HG02870 (cell line): ENCODE measurements around the gene ACSS1.

Source experiments
- ATAC-seq: cut with Tn5 transposase; IDR thresholded peaks from one replicate; pipeline ENCODE4 v1.9.1; 2021; ENCODE audit warnings: mild to moderate bottlenecking, moderate library complexity; ENCODE audit not compliant: unreplicated experiment

The ACSS1 gene

DNA sequence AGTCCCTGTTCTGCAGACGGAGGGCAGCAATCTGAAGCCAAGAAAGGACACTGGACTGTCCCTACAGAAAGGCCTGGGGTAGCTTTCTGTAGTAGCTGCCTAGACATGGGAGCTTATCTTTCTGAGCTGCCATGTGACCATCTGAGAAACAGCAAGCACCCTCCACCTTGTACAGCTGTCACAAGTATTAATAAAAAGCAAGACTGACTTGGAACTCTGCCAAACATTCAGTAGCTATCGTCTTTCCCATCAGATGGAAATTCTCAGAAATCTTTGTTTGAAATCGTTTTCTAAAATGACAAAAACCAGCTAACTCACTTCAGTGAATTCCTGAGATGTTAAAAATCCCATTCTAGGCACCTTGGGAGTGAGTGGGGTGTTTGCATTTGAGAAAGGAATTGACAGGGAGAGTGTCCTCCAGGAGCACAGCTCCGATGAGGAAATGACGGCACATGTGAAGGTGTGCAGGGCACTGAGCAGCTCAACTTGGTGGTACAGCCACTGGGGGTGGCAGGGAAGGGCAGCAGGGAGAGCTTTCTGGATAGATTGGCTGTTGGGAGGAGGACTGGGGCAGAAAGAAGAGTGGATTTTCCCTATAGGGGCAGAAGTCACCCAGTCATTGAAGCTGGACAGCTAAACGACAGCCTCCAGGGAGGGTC, 24.5 kb downstream of the ACSS1 start:
- no peak for ATAC-seq

DNA sequence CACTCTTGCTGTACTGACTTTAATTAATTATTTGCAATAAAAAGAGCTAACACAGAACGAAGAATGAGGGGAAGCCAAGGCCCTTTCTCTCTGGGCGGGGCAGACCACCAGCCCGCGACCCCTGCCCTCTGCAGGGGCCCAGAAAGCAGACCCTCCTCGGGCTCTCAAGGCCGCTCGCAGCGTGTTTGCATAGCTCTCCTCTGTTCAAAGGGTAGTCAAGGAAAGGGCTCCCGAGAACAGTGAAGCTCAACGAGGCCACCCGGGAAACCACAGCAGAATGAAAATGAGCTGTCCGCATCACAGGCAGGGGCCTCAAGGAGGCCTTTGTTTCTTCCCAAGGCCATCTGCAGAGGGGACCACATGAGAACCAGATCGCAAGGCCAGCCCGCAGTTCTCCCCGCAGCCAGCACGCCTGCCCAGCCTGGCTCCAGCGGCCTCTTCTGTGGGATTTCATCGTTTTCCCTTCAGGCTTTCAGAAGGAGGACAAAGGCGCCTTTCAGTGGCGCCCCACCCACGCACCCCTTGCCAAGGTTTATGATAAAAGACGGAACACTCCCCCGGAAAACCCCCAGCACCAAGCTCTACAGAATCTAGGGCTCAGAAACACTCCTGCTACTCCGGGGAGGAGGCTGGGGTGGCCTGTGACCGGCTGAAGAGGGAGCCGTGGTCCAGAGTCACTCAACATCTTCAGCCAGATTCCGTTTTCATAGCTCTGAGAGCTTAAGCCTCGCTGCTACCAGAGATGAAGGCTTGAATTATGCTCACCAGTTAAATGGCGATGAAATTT, 25.3 kb downstream of the ACSS1 start:
- ATAC-seq, result no peak

DNA sequence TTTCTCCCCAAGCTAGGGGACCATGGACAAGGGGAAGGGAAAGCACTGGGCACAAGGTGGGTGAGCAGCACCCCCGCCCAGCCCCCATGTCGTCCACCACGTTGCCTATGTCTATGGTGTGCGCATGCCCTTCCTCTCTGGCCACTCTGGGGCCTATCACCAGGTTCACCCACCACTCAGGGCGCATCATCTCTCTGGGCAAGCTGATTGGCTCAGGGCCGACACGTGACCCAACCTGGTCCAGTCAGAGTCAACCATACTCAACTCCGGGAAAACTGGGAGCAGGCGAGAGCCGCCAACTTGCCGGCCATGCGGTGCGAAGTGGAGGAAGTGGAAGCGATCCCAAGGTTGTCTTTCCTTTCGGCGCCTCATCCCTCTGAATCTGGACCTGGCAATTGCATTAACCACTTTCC, 25.9 kb downstream of the ACSS1 start:
- ATAC-seq, result no peak

DNA sequence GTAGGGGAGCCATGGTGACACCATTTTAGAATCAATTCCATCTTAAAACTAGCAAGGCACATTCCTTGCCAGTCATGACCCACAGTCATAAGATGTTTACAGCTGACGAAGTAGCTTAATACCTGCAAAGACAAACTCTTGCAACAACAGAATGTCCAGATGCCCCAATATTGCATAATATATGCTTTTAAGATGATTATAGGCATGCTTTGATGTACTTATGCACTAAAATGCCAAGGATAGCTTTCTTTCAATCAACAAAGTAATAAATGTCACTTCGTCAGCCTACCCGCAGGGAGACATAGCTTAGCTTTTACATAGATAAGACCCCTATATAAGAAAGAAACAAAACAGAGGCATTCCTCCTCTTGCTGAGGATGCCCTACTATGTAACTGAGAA, 26.7 kb downstream of the ACSS1 start:
- ATAC-seq, result no peak

DNA sequence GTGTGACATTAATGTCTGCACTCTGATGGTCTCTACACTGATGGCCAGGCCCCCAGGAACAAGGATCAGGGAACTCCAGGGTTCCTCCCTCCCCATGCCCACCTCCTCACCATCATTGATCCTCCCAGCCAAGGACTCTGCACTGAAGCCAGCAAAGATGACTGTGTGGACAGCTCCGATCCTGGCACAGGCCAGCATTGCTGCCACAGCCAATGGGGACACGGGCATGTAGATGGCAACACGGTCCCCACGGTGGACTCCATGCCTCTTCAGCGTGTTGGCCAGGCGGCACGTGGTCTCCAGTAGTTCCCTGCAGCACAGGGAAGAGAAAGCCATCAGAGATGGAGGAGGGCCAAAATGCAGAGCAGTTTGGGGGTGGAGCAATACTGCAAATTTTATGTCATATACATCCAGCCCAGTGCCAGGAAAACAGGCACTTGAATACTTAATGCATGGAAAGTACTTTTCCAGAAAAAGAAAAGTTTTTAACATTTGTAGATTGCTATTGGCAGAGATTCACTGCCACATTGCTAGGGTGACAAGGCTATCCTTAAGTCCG, 27.2 kb downstream of the ACSS1 start:
- no peak for ATAC-seq

DNA sequence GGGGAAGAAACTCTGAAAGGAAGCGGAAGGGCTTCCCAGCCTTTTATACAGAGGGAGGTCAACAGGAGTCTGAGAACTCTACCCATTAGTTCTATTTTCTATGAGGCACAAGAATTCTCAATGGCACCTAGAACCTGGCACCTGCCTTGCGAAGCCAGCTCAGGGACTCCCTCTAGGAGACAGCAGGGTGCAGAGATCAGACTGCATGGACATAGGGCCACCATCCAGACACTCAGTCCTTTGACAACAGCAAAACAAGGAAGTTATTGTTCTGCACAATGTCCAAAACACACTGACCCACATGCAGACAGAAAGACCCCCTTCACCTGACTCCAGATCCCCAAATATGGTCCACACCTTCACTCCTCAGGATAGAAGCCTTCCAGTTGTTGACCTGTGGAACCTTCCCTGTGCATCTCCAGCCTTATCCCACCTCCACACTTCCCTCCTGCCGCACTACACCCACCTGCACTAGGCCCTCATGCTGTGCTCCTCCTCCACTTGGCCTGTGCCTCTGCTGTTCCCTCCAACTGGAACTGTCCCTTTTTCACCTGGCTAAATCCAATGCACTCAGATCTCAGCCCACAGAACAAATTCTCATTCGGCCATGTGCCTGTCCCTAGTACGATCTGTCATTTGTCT, 27.8 kb downstream of the ACSS1 start:
- no peak for ATAC-seq

DNA sequence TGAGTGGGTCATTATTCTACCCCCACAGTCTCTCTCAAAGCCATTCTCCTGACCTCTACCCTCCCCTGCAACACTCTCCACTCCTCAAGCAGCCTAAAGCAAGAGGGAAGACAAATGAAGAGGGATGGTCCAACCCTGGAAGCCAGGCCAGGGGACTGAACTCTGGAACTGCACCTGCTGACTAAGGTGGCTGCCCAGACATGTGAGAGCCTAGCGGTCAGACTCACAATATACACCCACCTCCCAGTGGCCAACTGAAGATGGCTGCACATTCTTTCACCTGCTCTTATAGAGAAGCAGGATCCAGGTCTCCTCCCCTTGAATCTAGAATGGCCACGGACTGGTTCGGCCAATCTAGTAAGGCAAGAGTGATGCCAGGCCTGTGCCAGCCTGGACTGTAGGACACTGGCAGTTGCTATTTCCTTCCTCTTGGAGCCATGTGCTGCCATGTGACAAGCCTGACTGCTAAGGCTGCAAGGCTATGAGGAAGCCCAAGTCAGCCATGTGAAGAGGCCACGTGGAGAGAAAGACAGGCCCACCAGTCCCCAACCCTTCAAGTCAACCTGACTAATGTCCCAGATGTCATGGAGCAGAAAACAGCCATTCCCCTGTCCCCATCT, 31.8 kb downstream of the ACSS1 start:
- no peak for ATAC-seq

DNA sequence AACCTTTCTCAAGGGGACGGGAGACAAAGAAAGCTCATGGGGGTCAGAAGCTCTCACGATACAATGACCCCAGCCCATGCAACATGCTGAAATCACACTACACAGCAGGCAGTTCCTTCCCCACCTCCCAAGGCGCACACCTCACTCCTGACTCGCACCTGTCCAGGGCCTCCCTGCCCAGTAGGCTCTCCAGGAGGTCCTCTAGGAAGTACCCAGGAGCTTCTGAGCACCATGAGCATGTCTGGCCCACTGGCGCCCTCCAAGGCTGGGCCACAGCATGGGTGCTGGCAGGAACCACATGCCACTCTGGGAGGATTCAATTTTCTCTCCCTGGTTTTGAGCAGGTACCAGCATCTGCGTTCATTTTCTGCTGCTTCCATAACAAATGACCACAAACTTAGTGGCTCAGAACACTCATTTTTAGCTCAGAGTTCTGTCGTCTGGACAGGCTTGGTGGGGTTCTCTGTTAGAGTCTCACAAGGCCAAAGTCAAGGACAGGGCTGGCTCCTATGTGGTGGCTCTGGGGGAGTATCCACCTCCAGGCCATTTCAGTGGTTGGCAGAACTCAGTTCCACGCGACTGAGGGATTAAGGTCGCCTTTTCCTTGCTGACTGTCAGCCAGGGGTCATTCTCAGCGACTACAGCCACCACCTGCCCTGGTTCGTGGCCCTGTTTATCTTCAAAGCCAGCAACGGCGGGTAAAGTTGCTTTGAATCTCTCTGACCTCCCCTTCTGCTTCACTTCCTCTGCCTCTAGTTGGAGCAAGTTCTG, 32.7 kb downstream of the ACSS1 start:
- ATAC-seq, result no peak

DNA sequence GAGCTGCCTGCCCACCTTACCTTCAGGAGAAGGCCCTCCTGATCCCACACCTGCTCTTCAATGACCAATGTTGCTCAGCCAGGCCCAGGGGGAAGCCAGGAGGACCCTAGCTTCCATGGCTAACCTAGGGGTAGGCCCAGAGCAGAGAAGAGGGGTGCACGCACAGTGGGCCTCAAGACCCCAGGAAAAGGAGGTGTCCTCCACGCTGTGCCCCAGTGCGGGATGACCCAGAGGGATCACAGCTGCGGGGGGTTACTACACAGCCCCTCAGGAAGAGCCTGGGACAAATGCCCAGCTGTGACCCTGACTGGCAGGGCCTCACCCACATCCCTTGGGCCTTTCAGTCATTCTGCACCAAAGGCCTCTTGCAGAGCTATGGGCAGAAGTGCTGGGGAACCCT, 33.8 kb downstream of the ACSS1 start:
- ATAC-seq, result no peak

DNA sequence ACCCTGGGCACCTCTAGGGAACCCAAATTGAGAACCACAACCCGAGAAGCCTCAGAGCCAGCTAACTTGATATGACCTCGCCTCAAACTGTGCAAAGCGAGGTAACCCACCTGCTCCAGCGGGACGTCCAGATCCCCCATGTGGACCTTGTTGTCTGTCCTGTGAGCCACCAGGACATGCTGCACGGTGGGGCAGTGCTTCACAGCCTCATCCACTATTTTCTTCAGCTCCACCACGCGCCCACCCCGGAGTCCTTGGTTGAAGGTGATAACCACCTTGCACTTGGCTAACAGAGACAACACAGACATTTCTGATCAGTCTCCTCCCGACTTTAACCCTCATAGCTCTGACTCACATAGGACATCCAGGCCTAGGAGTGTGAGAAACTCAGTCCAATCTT, 34.6 kb downstream of the ACSS1 start:
- ATAC-seq, result no peak

DNA sequence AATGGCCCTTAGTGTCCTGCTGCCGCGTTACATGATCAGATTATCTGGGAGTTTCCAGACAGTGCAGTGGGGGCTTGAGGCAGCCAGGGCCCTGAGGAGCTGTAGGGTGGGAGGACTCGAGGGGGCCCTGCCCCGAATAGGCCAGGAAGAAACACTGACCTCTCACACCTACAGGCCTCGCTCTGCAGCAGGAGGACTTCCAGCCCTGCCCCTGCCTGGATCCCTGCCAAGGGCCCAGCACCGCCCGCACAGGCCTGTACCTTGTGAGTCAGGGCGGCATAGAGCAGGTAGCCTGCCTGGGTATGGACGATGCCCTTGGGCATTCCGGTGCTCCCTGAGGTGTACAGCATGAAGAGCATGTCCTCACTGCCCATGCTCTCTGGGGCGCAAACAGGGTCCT, 35.3 kb downstream of the ACSS1 start:
- ATAC-seq, result no peak

DNA sequence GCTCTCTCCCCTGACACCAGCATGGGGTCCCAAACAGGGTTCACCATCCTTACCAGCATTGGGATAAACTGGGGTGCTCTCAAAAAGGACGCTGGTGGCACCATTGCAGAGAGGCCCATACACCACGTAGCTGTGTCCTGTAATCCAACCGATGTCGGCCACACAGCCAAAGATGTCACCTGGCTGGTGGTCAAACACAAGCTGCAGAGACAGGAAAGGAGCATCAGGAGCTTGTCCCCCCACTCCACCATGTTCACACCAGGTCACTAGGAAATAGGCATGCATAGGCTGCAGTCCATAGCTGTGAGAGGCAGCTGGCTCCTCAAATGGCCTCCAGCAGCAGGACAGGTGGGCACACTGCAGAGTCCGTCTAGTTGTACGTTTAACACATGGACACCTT, 36.6 kb downstream of the ACSS1 start:
- ATAC-seq, result no peak

DNA sequence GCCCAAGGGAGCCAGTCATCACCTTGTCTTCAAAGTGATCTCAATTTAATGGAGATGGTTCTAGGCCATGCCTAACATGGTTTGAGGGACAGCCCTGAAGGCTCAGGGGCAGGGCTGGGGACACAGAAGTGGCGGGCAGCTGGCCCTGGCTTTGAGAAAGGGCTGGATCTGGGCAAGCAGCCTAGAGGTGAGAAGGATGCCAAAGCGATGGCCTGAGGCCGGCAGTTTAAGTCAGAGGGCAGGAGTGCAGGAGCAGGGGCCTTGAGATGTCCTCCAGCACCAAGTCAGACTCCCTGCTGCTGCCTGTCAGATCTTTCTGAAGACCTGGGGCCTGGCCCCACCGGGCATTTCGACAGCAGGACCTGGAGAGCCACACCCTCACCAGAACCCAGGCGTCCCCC, 37.0 kb downstream of the ACSS1 start:
- ATAC-seq, result no peak

DNA sequence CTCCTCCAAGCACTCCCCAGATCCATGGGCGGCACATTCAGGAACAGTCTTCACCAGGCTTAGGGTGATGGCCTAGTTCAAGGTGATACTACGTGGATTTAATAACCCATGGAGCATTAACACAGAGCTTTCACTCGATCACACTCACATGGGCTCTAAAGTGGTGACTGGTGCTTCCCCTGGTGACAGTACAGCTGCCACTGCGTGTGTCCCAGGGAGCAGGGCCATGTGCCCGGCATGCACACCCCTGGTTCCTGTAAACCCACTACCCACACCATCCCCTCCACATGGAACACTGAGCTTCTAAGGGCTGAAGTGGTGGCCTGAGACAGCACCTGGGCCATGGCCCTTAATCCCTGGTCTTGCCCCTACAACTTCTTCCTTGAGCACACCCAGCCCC, 37.6 kb downstream of the ACSS1 start:
- ATAC-seq, result no peak

DNA sequence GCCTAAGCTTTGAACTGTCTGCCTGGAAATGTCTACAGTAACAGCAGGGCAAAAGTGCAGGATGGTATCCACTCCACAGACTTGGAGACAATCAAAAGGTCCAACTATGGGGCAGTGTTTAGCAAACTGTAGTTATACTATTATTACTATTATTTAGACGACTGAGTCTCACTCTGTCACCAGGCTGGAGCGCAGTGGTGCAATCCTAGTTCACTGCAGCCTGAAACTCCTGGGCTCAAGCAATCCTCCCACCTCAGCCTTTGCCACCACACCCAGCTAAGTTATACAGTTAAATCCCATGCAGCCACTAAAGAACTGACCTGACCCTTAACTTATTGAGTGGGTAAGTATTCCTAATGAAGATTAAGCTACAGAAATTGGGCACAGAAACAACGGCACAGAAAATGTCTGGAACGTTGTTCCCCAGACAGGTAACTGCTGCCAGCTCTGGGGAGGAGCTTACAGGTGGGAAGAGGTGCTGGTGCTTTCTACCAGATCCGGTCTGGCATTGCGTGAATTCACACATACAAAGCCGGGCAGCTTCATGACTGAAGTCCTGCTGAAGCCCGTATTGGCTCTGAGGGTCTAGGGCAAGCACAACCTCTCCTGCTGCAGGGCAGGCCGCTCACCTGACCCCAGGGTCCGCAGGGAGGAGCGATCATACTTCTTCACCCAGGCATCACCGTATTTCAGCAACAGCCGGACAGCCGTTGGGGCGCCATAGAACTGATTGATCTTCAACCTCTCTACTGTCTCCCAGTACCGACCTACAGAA, 38.4 kb downstream of the ACSS1 start:
- ATAC-seq, result no peak

DNA sequence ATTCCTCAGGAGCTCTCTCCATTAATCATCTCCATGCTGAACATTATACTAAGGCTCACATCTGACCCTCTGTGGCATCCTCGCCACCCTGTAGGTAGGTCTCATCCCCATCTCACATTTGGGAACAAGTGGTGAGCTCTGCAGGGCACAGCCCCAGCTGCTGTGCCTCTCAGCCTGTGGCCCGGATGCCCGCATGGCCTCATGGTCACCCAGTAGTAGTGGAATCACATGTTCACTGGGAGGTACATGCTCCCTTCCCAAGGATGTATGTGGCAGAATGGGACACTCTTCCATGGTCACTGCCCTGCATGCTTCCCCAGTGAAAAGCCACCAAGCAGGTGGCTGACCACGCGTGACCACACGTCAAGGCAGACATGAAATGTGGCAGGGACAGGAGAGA, 39.1 kb downstream of the ACSS1 start:
- no peak for ATAC-seq

DNA sequence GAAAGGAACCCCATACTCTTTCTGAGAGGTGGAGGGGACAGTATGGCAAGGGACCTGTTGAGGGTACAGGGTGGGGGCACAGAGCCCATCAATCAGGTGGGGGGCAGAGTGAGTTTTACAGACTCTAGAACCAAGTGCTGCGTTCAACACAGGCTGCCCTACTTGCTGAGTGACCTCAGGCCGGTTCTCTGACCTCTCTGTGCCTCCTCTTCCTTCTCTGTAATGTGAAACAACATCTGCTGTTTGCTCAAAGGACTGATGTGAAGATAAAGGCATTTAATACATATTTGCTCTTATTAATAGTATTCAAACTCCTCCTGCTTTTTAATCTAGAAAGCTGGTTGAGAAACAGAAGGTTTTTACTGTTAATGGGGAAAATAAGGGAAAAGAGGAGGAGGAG, 39.5 kb downstream of the ACSS1 start:
- ATAC-seq, result no peak

DNA sequence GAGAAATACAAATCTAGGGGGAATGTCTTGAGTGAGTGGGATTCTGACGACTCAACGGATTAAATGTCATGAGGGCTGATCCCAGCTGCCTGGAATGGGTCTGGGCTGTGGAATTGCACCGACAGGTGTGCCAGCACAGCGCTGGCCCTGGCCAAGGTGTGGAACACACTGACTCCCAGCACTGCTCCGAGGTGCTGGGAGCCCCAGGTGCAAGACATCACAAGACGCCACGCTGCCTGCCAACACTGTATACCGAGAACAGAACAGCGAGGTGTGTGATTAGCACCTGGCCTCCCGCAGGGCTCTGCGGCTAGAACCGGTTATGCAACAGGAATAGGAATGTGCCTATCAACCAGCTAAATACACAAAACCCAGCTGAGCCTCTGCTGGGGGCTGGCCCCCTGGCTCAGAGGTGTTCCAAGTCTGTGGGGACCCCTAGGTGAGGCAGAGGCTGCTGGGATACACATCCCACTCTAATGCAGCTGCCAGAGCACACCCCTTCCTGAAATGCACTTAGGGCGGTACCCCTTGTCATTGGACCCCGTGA, 40.6 kb downstream of the ACSS1 start:
- ATAC-seq, result no peak

DNA sequence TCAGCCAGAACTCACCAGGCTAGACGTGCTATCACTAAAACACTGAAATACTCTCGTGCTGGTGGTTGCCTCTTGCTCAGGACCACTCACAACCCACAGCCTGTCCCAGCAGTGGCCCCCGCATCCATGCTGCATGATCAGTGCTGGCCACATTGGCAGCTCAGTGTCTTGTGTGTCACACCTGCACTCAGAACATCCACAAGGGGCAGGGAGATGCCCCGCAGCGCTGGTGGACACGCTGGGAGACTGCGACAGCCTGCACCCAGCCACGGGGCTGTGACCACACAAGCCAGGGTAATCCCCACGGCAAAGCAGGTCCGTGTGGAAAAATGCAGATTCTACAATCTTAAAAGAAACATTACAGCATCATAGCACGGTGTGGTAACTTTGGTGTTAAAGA, 41.5 kb downstream of the ACSS1 start:
- ATAC-seq, result no peak

DNA sequence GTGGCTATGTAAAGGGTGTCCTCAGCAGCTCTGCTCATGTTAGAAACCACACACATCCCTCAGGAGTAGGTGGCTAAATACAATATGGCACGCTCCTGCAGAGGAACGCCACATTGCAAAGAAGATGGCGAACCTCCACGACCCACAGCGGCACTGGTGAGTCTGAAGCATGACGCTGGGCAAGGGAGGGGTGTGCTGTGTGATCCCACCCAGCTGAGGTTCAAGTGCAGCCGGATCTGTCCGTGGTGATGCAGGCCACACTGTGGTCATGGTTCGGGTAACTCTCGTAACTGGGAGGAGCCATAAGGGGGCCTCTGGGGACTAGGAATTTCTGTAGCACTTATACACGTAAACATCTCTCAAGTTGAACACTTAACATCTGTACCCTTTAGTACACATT, 42.0 kb downstream of the ACSS1 start:
- ATAC-seq, result peak; percentile 67
